ENCODE data around the gene CDH4. TPM values are rescaled to one million over a fixed set of nuclear protein-coding genes. Genes with fewer than 3 reads are reported as not detected.

The CDH4 gene
- total RNA-seq, 2 donors from 2014 or later = 0.05 to 2.2 TPM

DNA sequence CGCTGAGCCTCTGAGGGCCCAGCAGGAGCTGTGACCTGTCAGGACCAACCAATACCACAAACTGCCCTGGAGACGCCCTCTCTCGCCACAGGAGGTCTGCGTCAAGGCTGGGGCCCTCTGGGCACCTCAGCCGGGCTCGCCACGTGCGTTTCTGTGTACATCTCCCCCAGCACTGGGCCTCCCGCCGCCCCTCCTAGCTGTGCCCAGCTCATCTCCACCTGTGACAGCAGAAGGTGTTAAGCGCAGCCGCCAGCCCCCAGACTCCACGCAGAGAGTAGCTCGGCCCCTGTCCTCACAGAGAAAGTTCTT is 722.2 kb downstream of the CDH4 start:
- intact Hi-C loops (cut with DNase I) = no loop called here
- peaks cover 0 to 6% of the 10 kb centered on the region in 2 donors for H3K36me3 ChIP-seq
- 92% methylated on average over 14 of the region's 14 CpGs for WGBS
- H3K4me1 ChIP-seq (replicated peaks) = no peaks in the 10 kb centered on the region
- H3K27me3 ChIP-seq (replicated peaks; ENCODE audit: insufficient read depth) = no peaks in the 10 kb centered on the region
- H3K9me3 ChIP-seq = no peaks in the 10 kb centered on the region
- no peak for DNase-seq (ENCODE audit: low spot score)
- TF ChIP-seq, protein P1, sequence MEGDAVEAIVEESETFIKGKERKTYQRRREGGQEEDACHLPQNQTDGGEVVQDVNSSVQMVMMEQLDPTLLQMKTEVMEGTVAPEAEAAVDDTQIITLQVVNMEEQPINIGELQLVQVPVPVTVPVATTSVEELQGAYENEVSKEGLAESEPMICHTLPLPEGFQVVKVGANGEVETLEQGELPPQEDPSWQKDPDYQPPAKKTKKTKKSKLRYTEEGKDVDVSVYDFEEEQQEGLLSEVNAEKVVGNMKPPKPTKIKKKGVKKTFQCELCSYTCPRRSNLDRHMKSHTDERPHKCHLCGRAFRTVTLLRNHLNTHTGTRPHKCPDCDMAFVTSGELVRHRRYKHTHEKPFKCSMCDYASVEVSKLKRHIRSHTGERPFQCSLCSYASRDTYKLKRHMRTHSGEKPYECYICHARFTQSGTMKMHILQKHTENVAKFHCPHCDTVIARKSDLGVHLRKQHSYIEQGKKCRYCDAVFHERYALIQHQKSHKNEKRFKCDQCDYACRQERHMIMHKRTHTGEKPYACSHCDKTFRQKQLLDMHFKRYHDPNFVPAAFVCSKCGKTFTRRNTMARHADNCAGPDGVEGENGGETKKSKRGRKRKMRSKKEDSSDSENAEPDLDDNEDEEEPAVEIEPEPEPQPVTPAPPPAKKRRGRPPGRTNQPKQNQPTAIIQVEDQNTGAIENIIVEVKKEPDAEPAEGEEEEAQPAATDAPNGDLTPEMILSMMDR (IDR thresholded peaks at IDR 0.05) = no peak
- TF ChIP-seq POLR2AphosphoS5 (IDR thresholded peaks at IDR 0.05) (no peak), POLR2A (IDR thresholded peaks at IDR 0.05) (no peak)
- no peak overlapping the region for H3K4me3 ChIP-seq
- no peak overlapping the region for H3K27ac ChIP-seq

DNA sequence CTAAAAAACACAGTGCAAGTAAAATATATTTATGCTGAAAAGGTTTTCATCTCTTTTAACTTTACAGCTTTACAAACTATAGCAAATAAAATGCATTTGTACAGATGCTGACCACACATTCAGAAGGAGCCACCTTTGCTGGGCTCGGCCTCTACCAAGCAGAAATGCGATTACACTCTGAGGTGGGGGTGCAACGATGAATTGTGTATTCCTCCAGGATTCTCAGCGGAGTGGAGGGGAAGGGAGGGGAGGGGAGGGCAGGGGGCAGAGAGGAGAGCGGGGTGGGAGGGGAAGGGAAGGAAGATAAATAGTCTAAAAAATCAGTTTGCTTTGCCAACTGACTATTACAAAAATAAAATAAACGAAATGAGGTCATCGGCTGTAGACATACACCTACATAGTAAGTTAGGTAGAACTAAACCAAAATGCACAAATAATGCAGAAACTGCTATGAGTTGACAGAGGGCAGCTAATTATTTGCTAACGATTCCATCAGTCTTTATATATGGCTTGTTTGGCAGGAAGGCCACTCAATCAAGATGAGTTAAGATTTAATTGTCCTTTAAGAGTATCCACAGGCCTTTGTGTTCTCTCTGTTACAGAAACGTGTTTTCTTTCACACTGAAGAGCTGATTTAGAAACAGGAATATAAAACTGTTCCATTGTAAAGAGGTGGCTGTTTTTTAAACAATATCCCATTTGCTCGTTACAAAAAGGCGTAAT is 723.5 kb downstream of the CDH4 start:
- intact Hi-C loops (cut with DNase I) = no loop called here
- no peak for TF ChIP-seq POLR2AphosphoS5 (IDR thresholded peaks at IDR 0.05)
- TF ChIP-seq POLR2A (IDR thresholded peaks at IDR 0.05) = no peak
- TF ChIP-seq, protein P1 (IDR thresholded peaks at IDR 0.05) = no peak
- no peaks in the 10 kb centered on the region for H3K9me3 ChIP-seq
- H3K27me3 ChIP-seq (replicated peaks; ENCODE audit: insufficient read depth) = no peaks in the 10 kb centered on the region
- H3K4me3 ChIP-seq = no peak overlapping the region
- H3K4me1 ChIP-seq (replicated peaks) = no peaks in the 10 kb centered on the region
- H3K36me3 ChIP-seq = peaks cover 0 to 6% of the 10 kb centered on the region in 2 donors
- H3K27ac ChIP-seq = no peak overlapping the region
- WGBS = 78% methylated on average over 11 of the region's 11 CpGs
- DNase-seq (ENCODE audit: low spot score) = no peak

DNA sequence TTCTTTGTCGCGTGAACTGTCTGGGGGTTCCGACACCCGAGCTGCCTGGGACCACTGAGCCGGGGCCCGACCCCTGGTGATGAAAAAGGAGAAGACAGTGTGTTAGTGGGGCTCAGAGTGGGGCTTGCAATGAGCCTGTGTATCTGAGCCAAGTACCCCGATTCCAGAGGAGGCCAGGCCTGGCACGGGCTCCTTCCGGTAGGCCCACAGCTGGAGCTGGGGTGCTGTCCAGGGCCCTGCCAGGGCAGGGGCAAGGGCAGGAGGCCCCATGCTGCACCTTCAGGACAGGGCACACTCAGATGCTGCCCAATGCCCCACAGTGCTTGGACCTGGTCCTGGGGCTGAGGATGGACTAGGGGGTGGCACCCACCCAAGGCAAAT is 724.2 kb downstream of the CDH4 start:
- TF ChIP-seq, protein P1 (IDR thresholded peaks at IDR 0.05) = no peak
- TF ChIP-seq POLR2AphosphoS5 (IDR thresholded peaks at IDR 0.05) (no peak), POLR2A (IDR thresholded peaks at IDR 0.05) (no peak)

DNA sequence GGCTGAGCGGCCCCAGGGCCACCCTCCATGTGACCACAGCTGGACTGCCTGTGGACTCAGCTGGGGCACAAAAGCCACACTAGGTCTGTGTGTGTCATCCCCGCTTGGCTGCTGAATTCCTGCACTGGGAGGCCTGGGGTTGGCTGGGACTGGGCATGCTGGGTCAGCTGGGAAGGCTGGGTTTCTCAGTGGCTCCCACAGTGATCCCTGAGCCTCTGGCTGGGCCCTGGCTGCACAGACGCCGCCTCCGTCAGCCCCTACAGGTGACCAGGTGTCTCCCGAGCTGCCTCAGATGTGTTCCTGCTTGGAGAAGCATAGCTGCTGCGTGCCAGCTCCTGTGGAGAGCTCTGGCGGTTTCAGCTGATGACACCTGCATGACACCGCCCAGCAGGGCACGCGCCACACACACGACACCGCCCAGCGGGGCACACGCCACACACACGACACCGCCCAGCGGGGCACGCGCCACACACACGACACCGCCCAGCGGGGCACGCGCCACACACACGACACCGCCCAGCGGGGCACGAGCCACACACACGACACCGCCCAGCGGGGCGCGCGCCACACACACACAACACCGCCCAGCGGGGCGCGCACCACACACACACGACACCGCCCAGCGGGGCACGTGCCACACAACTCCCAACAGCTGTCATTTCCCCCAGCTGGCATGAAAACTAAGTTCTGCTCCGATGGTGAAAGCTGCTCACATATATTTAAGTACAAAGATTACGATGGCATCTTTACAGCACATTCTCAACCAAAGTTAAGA is 724.8 kb downstream of the CDH4 start:
- Histone ChIP-seq H3K4me1 (replicated peaks) (no peaks in the 10 kb centered on the region), H3K4me3 (no peak overlapping the region), H3K36me3 (peaks cover 0 to 6% of the 10 kb centered on the region in 2 donors), H3K27me3 (replicated peaks; ENCODE audit: insufficient read depth) (no peaks in the 10 kb centered on the region), H3K27ac (no peak overlapping the region), H3K9me3 (no peaks in the 10 kb centered on the region)
- 94% methylated on average over 35 of the region's 45 CpGs for WGBS
- no peak for DNase-seq (ENCODE audit: low spot score)
- TF ChIP-seq, protein P1 (IDR thresholded peaks at IDR 0.05) = no peak
- TF ChIP-seq POLR2A (IDR thresholded peaks at IDR 0.05) = no peak
- TF ChIP-seq POLR2AphosphoS5 (IDR thresholded peaks at IDR 0.05) = no peak
- intact Hi-C loops (cut with DNase I) = no loop called here

More for the DNA sequence above, 724.2 kb downstream of the CDH4 start:
- DNase-seq (ENCODE audit: low spot score) = no peak
- Histone ChIP-seq H3K27ac (no peak overlapping the region), H3K4me1 (replicated peaks) (no peaks in the 10 kb centered on the region), H3K36me3 (peaks cover 0 to 6% of the 10 kb centered on the region in 2 donors), H3K9me3 (no peaks in the 10 kb centered on the region), H3K4me3 (no peak overlapping the region), H3K27me3 (replicated peaks; ENCODE audit: insufficient read depth) (no peaks in the 10 kb centered on the region)
- WGBS = 86% methylated on average over 9 of the region's 9 CpGs
- intact Hi-C loops (cut with DNase I) = no loop called here

DNA sequence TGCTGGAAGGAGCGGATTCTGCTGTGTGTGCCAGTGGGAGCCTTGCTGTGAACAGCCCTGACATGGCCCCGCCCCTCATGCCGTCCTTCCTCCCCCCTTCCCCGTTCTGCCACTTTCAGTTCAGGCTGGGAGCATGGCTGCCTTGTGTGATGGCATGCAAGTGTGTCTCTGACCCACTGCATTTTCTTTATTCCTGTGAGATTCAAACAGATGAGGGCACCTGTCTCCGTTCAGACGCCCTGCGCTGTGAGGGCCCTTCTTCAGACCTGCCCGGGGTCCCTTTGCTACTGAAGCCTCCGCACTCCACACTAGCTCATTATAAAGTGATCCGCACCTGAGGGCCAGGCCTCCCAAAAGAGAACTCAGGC is 725.3 kb downstream of the CDH4 start:
- TF ChIP-seq, protein P1 (IDR thresholded peaks at IDR 0.05) = no peak
- no peak for TF ChIP-seq POLR2A (IDR thresholded peaks at IDR 0.05)
- no peak for TF ChIP-seq POLR2AphosphoS5 (IDR thresholded peaks at IDR 0.05)
- Histone ChIP-seq H3K4me1 (replicated peaks) (no peaks in the 10 kb centered on the region), H3K27me3 (replicated peaks; ENCODE audit: insufficient read depth) (no peaks in the 10 kb centered on the region), H3K4me3 (no peak overlapping the region), H3K36me3 (peaks cover 0 to 6% of the 10 kb centered on the region in 2 donors), H3K27ac (no peak overlapping the region), H3K9me3 (no peaks in the 10 kb centered on the region)
- WGBS = 95% methylated on average over 10 of the region's 10 CpGs
- intact Hi-C loops (cut with DNase I) = no loop called here
- DNase-seq (ENCODE audit: low spot score) = no peak

All from prostate gland (tissue), 2 donors.